GM18873 (cell line): ENCODE results near the gene HAUS3.

Experiments used
- ATAC-seq: cut with Tn5 transposase; IDR thresholded peaks from one replicate; pipeline ENCODE4 v1.9.1; 2021; ENCODE audit warnings: mild to moderate bottlenecking, moderate library complexity, moderate number of reproducible peaks; ENCODE audit not compliant: unreplicated experiment, low FRiP score

The HAUS3 gene, protein sequence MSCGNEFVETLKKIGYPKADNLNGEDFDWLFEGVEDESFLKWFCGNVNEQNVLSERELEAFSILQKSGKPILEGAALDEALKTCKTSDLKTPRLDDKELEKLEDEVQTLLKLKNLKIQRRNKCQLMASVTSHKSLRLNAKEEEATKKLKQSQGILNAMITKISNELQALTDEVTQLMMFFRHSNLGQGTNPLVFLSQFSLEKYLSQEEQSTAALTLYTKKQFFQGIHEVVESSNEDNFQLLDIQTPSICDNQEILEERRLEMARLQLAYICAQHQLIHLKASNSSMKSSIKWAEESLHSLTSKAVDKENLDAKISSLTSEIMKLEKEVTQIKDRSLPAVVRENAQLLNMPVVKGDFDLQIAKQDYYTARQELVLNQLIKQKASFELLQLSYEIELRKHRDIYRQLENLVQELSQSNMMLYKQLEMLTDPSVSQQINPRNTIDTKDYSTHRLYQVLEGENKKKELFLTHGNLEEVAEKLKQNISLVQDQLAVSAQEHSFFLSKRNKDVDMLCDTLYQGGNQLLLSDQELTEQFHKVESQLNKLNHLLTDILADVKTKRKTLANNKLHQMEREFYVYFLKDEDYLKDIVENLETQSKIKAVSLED

GRCh38 chr4:2241410-2242353 lies at the start of gene HAUS3, which contains the start of gene POLN:
Gene HAUS3 (minus strand): TSS chr4:2242121. CDS start chr4:2240946, 1,175 bp downstream.
Gene POLN (minus strand): TSS chr4:2242121. CDS start chr4:2229231, 12,890 bp downstream.
- ATAC-seq, result peak; percentile 83

- ATAC-seq, result no peak
Measured at GRCh38 chr4:2290974-2291704, 49.2 kb upstream of the HAUS3 start.

- no peak for ATAC-seq
Measured at GRCh38 chr4:2290488-2290887, 48.6 kb upstream of the HAUS3 start.

GRCh38 chr4:2289955-2290333 lies 48.0 kb upstream of the HAUS3 start:
- ATAC-seq, result no peak

DNA sequence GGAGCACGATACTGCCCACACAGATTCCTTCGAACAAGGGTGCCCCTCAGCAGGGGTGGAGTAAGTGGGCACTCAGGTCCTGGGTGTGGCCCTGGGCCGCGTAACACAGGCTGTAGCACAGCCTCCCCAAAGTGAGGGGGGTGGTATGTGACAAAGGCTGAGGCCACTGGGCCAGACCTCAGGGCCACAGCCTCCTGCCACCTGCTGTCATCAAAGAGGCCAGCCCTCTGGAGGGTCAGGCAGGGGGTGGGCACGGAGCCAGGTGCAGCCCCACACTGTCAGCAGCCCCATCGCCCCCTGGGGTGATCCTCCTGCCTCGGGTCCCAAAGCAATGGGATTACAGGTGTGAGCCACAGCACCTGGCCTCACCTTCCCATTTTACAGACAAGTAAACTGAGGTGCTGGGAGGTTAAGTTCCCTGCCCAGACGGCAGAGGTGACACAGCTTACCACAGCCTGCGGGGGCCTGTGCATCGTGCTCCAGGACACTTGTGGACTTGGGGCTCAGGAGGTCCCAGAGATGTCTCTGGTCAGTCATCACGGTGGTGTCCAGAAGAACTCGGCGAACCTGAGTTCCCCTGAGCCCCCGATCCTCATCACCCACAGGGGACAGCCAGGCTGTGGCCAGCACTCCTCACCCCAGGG lies 47.5 kb upstream of the HAUS3 start:
- ATAC-seq, result no peak

GRCh38 chr4:2288051-2288541 lies 46.2 kb upstream of the HAUS3 start:
- ATAC-seq, result no peak

GRCh38 chr4:2287594-2287915 lies 45.6 kb upstream of the HAUS3 start:
- no peak for ATAC-seq

DNA sequence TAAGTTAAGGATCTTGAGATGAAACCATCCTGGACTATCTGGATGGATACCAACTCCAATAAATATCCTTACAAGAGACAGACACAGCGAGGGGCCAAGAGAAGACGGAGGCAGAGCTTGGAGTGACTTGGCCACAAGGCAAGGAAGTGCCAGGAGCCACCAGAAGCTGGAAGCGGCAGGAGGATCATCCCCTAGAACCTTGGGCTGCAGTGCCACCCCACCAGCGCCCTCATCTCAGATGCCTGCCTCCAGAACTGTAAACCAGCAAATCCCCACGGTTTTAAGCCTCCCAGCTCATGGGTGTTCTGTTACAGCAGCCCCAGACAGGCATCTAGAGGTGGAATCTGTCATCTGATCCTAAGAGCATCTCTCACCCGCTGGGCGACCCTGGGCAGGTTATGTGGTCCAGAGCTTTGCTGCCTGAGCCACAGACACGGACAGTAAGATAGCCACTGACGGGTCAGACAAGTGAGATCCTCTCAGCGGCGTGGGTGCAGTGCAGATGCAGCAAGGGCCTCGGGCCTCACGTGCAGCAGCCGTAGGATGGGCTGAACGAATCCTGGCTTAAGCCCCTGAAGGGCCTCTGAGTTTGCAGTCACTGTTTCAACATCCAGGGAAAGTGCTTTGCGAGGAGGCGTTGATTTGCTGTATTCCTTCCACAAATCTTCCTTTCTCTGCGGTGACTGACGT lies 45.1 kb upstream of the HAUS3 start:
- no peak for ATAC-seq

DNA sequence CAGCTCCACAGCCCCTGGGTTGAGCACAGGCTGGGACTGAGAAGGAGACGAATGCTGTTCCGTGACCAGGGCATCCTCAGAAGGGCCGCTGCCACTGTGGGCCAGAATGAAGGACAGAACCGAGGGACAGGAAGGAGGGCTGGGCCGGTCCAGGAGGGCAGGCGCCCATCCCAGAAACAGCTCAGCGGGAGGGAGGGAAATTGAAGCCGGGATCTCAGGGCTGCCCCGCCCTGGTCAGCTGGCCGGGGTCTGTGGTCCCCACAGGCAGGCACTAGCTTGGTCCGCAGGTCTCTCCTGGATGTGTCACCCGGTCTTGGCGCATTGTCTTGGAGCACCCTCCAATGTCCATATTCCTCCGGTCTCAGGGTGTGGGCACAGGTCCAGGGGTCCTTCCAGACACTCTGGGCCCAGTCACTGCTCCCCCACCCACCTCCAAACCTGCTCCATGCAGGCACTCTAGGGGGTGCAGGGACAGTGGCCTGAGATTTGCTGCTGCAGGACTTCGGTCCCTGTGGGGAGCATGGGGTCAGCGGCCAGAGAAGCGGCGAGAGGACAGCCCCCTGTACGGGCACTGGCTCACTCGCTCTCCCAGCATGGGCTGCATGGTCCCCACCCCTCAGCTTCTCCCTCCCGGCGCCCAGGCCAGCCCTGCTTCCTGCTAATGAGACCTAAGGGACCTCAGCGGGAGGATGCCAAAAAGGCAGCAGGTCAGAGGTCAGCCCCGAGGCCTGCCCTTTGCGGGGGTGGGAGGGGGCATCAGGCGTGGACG lies 43.9 kb upstream of the HAUS3 start:
- ATAC-seq, result no peak

- ATAC-seq, result no peak
Measured at GRCh38 chr4:2284934-2285612, 43.2 kb upstream of the HAUS3 start.

DNA sequence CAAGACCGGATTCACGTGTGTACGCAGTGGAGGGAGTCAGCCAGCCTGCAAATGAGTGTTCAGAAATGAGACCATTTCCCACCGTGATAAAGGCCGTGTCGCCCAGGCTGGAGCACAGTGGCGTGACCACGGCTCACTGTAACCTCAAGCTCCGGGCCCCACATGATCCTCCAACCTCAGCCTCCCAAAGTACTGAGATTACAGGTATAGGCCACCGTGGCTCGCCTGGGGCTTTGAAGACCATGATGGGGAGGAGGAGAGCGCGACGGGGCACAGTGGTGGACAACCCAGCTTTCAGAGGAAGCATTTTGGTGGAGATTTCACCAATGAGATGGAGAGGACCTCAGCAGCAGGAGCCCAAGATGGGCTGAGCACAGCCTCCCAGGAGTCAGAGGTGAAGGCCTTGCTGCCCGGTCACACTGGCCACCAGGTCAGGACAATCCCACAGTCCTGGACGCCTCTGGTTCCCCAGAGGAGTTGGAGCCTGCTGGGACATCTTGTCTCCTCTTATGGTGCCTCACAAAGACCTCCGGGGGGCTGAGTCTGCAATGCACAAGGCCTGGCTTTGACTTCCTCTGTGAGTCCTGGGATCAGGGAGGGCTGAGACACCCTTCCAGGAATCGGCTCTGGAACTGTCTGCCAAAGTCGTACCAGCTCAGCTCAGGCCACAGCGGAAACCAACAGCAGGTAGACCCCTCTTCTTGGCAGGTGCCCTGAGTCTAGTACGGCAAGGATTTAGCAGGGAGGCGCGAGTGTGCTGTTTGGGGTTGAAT lies 42.4 kb upstream of the HAUS3 start:
- no peak for ATAC-seq

DNA sequence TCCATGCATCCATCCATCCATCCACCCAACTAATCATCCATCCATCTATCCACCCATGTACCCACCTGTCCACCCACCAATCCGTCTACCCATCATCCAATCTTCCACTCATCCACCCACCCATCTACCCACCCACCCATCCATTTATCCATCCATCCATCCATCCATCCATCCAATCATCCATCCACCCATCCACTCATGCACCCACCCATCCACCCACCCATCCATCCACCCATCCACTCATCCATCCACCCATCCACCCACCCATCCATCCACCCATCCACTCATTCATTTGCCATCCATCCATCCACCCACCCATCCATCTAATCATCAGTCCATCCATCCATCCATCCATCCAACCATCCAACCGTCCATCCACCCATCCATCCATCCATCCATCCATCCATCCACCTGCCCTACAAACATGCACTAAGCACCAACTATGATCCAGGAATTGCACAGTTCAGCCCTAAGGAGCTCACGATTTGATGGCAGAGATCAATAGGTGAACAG lies 41.3 kb upstream of the HAUS3 start:
- ATAC-seq, result no peak

GRCh38 chr4:2281575-2282343 lies 39.8 kb upstream of the HAUS3 start:
- ATAC-seq, result peak; percentile 80

GRCh38 chr4:2280531-2281300 lies 38.8 kb upstream of the HAUS3 start:
- ATAC-seq, result no peak

DNA sequence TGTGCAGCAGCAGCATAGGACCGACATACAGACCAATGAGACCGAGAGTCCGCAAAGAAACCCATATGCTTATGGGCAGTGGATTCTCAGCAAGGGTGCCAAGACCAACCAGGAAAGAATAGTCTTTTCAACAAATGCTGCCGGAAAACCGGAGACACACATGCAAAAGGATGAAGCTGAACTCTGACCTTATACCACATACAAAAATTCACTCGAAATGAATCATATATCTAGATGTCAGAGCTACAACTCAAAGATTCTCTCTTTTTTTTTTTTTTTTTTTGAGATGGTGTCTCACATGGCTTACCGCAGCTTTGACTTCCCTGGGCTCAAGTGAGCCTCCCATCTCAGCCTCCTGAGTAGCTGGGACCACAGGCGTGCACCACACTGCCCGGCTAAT lies 36.0 kb upstream of the HAUS3 start:
- no peak for ATAC-seq
